ENCODE data around the gene GLP1R.

The GLP1R gene

DNA sequence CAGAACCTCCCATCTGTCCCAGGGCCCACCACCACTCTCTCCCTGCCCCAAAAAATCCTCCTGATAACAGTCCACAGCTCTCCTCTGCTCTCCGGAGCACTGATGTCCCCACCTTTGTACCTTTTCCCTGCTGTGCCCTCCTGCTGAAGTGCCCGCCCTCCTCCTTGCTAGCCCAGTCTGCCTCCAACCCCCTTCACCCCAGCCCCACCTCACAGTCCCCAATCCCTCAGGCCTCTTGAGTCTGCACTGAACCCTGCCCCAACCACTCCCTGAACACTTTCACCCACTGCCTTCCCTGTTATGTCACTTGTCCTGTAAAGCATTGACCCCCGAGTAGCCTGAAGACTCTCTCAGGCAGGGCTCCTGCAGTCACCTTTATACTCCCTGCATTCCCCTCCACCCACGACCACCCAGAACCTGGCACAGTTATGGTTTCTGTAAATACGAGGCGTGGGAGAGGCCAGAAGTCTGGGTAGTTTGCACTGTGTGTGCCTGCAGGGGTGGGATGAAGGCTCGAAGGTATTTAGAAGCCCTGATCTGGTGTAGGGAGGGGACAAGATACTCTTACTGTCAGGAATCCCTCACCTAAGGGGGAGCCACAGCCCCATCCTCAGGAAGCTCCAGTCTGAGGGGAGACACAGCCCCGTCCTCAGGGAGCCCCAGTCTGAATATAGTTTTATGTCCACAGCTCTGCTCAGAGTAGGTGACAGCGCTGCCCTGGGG lies 5.4 kb downstream of the GLP1R start:
- TF ChIP-seq ARNT (IDR thresholded peaks at IDR 0.05) (no peak), LEF1 (IDR thresholded peaks at IDR 0.05; ENCODE audit: borderline replicate concordance) (no peak), BHLHE40 (IDR thresholded peaks at IDR 0.05; ENCODE audit: borderline replicate concordance) (no peak), FOXK2 (IDR thresholded peaks at IDR 0.05) (no peak), TARDBP (IDR thresholded peaks at IDR 0.05) (no peak), HDGF (IDR thresholded peaks at IDR 0.05; ENCODE audit: borderline replicate concordance) (no peak), CTBP1 (IDR thresholded peaks at IDR 0.05; ENCODE audit: borderline replicate concordance) (no peak), ZNF384 (IDR thresholded peaks at IDR 0.05) (no peak), SUZ12 (IDR thresholded peaks at IDR 0.05) (no peak), SP1 (IDR thresholded peaks at IDR 0.05) (no peak), FOXA1 (IDR thresholded peaks at IDR 0.05) (no peak), L3MBTL2 (conservative IDR thresholded peaks at IDR 0.05) (no peak), FOXM1 (IDR thresholded peaks at IDR 0.05; ENCODE audit: borderline replicate concordance) (no peak)
- TF ChIP-seq, protein P1, sequence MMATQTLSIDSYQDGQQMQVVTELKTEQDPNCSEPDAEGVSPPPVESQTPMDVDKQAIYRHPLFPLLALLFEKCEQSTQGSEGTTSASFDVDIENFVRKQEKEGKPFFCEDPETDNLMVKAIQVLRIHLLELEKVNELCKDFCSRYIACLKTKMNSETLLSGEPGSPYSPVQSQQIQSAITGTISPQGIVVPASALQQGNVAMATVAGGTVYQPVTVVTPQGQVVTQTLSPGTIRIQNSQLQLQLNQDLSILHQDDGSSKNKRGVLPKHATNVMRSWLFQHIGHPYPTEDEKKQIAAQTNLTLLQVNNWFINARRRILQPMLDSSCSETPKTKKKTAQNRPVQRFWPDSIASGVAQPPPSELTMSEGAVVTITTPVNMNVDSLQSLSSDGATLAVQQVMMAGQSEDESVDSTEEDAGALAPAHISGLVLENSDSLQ (IDR thresholded peaks at IDR 0.05): no peak
- CTCF ChIA-PET: no interaction called here
- DNase-seq (ENCODE audit: extremely low spot score): no peak
- POLR2A ChIA-PET: no interaction called here

DNA sequence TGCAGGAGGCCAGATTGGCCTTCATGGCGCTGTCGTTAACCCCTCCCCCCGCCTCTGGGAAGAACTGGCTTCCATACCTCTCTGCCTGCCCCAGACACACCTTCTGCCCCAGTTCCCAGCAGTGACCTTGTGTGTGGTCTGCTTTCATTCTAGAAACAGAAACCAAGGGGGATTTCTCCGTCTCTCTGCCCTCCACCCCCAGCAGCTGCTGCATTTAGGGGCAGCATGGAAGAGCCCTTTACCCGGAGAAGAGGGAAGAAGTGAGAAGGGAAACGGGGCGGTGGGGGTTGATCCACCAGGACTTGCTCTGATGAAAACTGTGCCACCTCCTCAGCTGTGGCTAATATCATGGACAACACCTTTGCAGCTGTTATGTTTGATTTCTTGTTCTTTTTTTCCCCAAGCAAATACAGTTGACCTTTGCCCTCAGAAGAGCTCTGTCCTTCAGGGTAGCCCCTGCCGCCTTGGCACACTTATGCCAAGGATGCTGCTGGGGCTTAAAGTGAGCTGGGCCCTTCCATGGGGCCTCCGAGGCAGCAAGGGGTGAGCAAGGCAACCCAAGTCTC lies 6.1 kb downstream of the GLP1R start:
- ChIA-PET POLR2A (no interaction called here), CTCF (no interaction called here)
- DNase-seq (ENCODE audit: extremely low spot score): no peak
- TF ChIP-seq ELF4 (IDR thresholded peaks at IDR 0.05): no peak

DNA sequence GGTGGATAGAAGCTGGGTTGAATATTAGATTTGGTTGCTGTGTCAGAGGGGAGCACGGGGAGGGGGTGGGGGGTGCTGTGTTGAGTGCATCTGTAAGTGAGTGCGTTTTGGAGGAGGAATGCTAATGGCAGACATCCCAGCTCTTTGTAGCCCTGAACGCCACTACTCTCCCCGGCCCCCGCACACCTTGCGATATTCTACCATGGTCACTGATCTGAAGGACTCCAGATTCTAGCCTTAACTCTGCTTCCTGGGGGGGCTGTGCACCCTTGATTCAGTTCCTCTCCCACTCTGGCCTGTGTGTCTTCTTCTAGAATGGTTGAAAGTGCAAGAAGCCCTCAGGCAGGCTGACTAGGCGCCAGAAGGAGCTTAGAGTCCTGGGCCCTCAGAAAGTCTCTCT lies 7.1 kb downstream of the GLP1R start:
- TF ChIP-seq SUZ12 (IDR thresholded peaks at IDR 0.05) (no peak), NFRKB (IDR thresholded peaks at IDR 0.05) (no peak), ZNF384 (IDR thresholded peaks at IDR 0.05) (no peak), BHLHE40 (IDR thresholded peaks at IDR 0.05; ENCODE audit: borderline replicate concordance) (no peak)
- ChIA-PET POLR2A (no interaction called here), CTCF (interaction anchor here (0.7 kb wide), 1 partner anchor 45 kb away, joined by 3 read pairs; no protein-coding TSS in a partner anchor)
- no peak for DNase-seq (ENCODE audit: extremely low spot score)

DNA sequence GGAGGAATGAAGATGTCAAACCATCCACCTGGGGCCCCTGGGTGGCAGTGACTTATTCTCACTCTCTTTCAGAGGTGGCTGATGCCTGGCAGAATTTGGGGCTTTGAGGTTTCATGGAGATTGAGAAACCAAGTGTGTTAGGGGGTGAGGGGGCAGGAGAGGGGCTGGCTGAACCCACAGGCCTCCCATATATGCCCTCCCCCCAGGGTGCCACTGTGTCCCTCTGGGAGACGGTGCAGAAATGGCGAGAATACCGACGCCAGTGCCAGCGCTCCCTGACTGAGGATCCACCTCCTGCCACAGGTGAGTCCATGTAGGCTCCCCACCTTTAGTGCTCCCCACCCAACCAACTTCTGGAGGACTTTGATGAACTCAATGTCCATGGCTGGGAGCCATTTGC lies 7.6 kb downstream of the GLP1R start:
- POLR2A ChIA-PET: no interaction called here
- CTCF ChIA-PET: interaction anchor here (0.7 kb wide), 1 partner anchor 44 kb away, joined by 3 read pairs; no protein-coding TSS in a partner anchor
- TF ChIP-seq ZNF384 (IDR thresholded peaks at IDR 0.05) (no peak), BHLHE40 (IDR thresholded peaks at IDR 0.05; ENCODE audit: borderline replicate concordance) (no peak), TARDBP (IDR thresholded peaks at IDR 0.05) (no peak), FOXK2 (IDR thresholded peaks at IDR 0.05) (no peak), FOXM1 (IDR thresholded peaks at IDR 0.05; ENCODE audit: borderline replicate concordance) (no peak), NFRKB (IDR thresholded peaks at IDR 0.05) (no peak), ARNT (IDR thresholded peaks at IDR 0.05) (no peak), CTBP1 (IDR thresholded peaks at IDR 0.05; ENCODE audit: borderline replicate concordance) (no peak), SUZ12 (IDR thresholded peaks at IDR 0.05) (no peak), SP1 (IDR thresholded peaks at IDR 0.05) (no peak), L3MBTL2 (conservative IDR thresholded peaks at IDR 0.05) (no peak), ELF4 (IDR thresholded peaks at IDR 0.05) (no peak), FOXA1 (IDR thresholded peaks at IDR 0.05) (no peak), LEF1 (IDR thresholded peaks at IDR 0.05; ENCODE audit: borderline replicate concordance) (no peak), HDGF (IDR thresholded peaks at IDR 0.05; ENCODE audit: borderline replicate concordance) (no peak)
- TF ChIP-seq, protein P1 (IDR thresholded peaks at IDR 0.05): no peak
- no peak for DNase-seq (ENCODE audit: extremely low spot score)

DNA sequence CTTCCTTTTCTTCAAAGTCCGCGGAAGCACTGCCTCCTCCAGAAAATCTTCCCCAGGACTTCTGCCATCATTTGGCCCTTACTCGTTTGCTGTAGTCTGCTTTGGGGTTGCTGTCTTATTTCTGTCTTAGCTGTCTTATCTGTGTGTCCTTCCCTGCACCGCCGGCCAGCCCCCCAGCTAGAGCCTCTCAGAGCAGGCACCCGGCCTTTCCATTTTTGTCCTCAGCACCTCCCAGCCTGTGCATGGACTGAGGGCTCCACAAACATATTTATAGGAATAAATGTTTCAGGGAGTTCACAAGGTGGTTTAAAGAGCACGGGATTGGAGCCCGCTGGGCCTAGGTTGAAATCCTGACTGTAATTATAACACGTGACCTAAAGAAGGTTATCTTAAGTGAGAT lies 8.1 kb downstream of the GLP1R start:
- DNase-seq (ENCODE audit: extremely low spot score): no peak
- ChIA-PET POLR2A (no interaction called here), CTCF (no interaction called here)
- TF ChIP-seq BHLHE40 (IDR thresholded peaks at IDR 0.05; ENCODE audit: borderline replicate concordance) (no peak), ARNT (IDR thresholded peaks at IDR 0.05) (no peak), HDGF (IDR thresholded peaks at IDR 0.05; ENCODE audit: borderline replicate concordance) (no peak)
- TF ChIP-seq, protein P1 (IDR thresholded peaks at IDR 0.05): no peak

DNA sequence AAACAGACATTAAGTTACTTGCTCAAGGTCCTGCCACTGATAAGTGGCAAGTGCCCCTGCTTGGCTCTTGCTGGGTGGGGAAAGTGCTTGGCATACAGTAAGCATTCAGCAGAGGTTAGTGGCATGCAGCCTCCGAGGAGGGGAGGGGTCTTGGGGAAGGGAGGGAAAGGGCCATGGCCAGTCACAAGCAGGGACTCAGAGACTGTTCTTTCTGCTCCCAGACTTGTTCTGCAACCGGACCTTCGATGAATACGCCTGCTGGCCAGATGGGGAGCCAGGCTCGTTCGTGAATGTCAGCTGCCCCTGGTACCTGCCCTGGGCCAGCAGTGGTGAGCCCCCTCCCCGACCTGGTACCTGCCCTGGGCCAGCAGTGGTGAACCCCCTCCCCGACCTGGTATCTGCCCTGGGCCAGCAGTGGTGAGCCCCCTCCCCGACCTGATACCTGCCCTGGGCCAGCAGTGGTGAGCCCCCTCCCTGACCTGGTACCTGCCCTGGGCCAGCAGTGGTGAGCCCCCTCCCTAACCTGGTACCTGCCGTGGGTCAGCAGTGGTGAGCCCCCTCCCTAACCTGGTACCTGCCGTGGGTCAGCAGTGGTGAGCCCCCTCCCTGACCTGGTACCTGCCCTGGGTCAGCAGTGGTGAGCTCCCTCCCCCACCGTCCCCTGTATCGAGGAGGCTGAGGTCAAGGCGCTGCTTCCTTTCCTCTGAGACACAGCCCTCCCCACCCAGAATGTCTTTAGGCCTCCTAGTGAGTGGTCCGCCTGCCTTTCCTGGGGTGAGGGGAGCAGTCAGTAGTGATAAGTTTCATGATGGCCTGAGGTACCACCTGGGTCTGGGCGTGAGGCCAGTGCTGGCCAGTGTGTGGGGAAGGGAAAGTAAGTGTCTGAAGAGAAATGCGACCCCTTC lies 8.9 kb downstream of the GLP1R start:
- DNase-seq (ENCODE audit: extremely low spot score): no peak
- CTCF ChIA-PET: no interaction called here
- POLR2A ChIA-PET: no interaction called here
- TF ChIP-seq, protein P1 (IDR thresholded peaks at IDR 0.05): no peak
- TF ChIP-seq LEF1 (IDR thresholded peaks at IDR 0.05; ENCODE audit: borderline replicate concordance) (no peak), L3MBTL2 (conservative IDR thresholded peaks at IDR 0.05) (no peak), SUZ12 (IDR thresholded peaks at IDR 0.05) (no peak), ZNF384 (IDR thresholded peaks at IDR 0.05) (no peak), TARDBP (IDR thresholded peaks at IDR 0.05) (no peak), CTBP1 (IDR thresholded peaks at IDR 0.05; ENCODE audit: borderline replicate concordance) (no peak), FOXA1 (IDR thresholded peaks at IDR 0.05) (no peak), FOXK2 (IDR thresholded peaks at IDR 0.05) (no peak), FOXM1 (IDR thresholded peaks at IDR 0.05; ENCODE audit: borderline replicate concordance) (no peak), BHLHE40 (IDR thresholded peaks at IDR 0.05; ENCODE audit: borderline replicate concordance) (no peak), HDGF (IDR thresholded peaks at IDR 0.05; ENCODE audit: borderline replicate concordance) (no peak), ELF4 (IDR thresholded peaks at IDR 0.05) (no peak), NFRKB (IDR thresholded peaks at IDR 0.05) (no peak), SP1 (IDR thresholded peaks at IDR 0.05) (no peak), ARNT (IDR thresholded peaks at IDR 0.05) (no peak)
